Measurements from ENCODE around the gene STXBP4.

Gene STXBP4

GRCh38 chr17:54977744-54978143, 9.2 kb downstream of the STXBP4 start:
- no peak overlapping the region for H2AFZ ChIP-seq (ENCODE audit: low read depth, low read length)
- no peaks in the 10 kb centered on the region for H3K36me3 ChIP-seq (ENCODE audit: insufficient read depth, low read length)

GRCh38 chr17:54979657-54980056, 11.1 kb downstream of the STXBP4 start:
- Histone ChIP-seq H2AFZ (ENCODE audit: low read depth, low read length) (no peak overlapping the region), H3K9me3 (ENCODE audit: low read length) (peaks cover 8% of the 10 kb centered on the region), H3K36me3 (ENCODE audit: insufficient read depth, low read length) (no peaks in the 10 kb centered on the region), H3K27me3 (ENCODE audit: insufficient read depth, low read length) (no peaks in the 10 kb centered on the region), H3K4me3 (ENCODE audit: low read length) (no peak overlapping the region), H3K4me1 (ENCODE audit: insufficient read depth, low read length) (no peaks in the 10 kb centered on the region)

More at GRCh38 chr17:54977744-54978143, 9.2 kb downstream of the STXBP4 start:
- Histone ChIP-seq H3K27me3 (ENCODE audit: insufficient read depth, low read length) (no peaks in the 10 kb centered on the region), H3K4me1 (ENCODE audit: insufficient read depth, low read length) (no peaks in the 10 kb centered on the region), H3K9me3 (ENCODE audit: low read length) (peaks cover 8% of the 10 kb centered on the region), H3K4me3 (ENCODE audit: low read length) (no peak overlapping the region)

GRCh38 chr17:54980375-54980774, 11.8 kb downstream of the STXBP4 start:
- Histone ChIP-seq H3K27me3 (ENCODE audit: insufficient read depth, low read length) (no peaks in the 10 kb centered on the region), H3K4me3 (ENCODE audit: low read length) (no peak overlapping the region), H3K4me1 (ENCODE audit: insufficient read depth, low read length) (no peaks in the 10 kb centered on the region), H2AFZ (ENCODE audit: low read depth, low read length) (no peak overlapping the region), H3K9me3 (ENCODE audit: low read length) (peaks cover 6% of the 10 kb centered on the region), H3K36me3 (ENCODE audit: insufficient read depth, low read length) (no peaks in the 10 kb centered on the region)

GRCh38 chr17:54982399-54982798, 13.8 kb downstream of the STXBP4 start:
- Histone ChIP-seq H3K9me3 (ENCODE audit: low read length) (peaks cover 4% of the 10 kb centered on the region), H2AFZ (ENCODE audit: low read depth, low read length) (no peak overlapping the region), H3K4me1 (ENCODE audit: insufficient read depth, low read length) (no peaks in the 10 kb centered on the region), H3K27me3 (ENCODE audit: insufficient read depth, low read length) (no peaks in the 10 kb centered on the region), H3K4me3 (ENCODE audit: low read length) (no peak overlapping the region), H3K36me3 (ENCODE audit: insufficient read depth, low read length) (peaks cover 10% of the 10 kb centered on the region)

- H2AFZ ChIP-seq (ENCODE audit: low read depth, low read length) = no peak overlapping the region
- no peaks in the 10 kb centered on the region for H3K4me1 ChIP-seq (ENCODE audit: insufficient read depth, low read length)
- no peak overlapping the region for H3K4me3 ChIP-seq (ENCODE audit: low read length)
- H3K9me3 ChIP-seq (ENCODE audit: low read length) = peaks cover 4% of the 10 kb centered on the region
- H3K27me3 ChIP-seq (ENCODE audit: insufficient read depth, low read length) = no peaks in the 10 kb centered on the region
- H3K36me3 ChIP-seq (ENCODE audit: insufficient read depth, low read length) = peaks cover 12% of the 10 kb centered on the region
Measured at GRCh38 chr17:54983260-54983659, 14.7 kb downstream of the STXBP4 start.

GRCh38 chr17:54985476-54985875, 16.9 kb downstream of the STXBP4 start:
- peaks cover 2% of the 10 kb centered on the region for H3K9me3 ChIP-seq (ENCODE audit: low read length)
- H3K27me3 ChIP-seq (ENCODE audit: insufficient read depth, low read length) = no peaks in the 10 kb centered on the region
- no peak overlapping the region for H3K4me3 ChIP-seq (ENCODE audit: low read length)
- H3K4me1 ChIP-seq (ENCODE audit: insufficient read depth, low read length) = no peaks in the 10 kb centered on the region
- peaks cover 15% of the 10 kb centered on the region for H3K36me3 ChIP-seq (ENCODE audit: insufficient read depth, low read length)
- H2AFZ ChIP-seq (ENCODE audit: low read depth, low read length) = no peak overlapping the region

- Histone ChIP-seq H2AFZ (ENCODE audit: low read depth, low read length) (no peak overlapping the region), H3K27me3 (ENCODE audit: insufficient read depth, low read length) (no peaks in the 10 kb centered on the region), H3K9me3 (ENCODE audit: low read length) (no peaks in the 10 kb centered on the region), H3K36me3 (ENCODE audit: insufficient read depth, low read length) (peaks cover 19% of the 10 kb centered on the region), H3K4me1 (ENCODE audit: insufficient read depth, low read length) (no peaks in the 10 kb centered on the region), H3K4me3 (ENCODE audit: low read length) (no peak overlapping the region)
Measured at GRCh38 chr17:54990118-54990517, 21.6 kb downstream of the STXBP4 start.

GRCh38 chr17:54991567-54991966, 23.0 kb downstream of the STXBP4 start:
- no peaks in the 10 kb centered on the region for H3K4me1 ChIP-seq (ENCODE audit: insufficient read depth, low read length)
- H3K36me3 ChIP-seq (ENCODE audit: insufficient read depth, low read length) = peaks cover 16% of the 10 kb centered on the region
- H3K27me3 ChIP-seq (ENCODE audit: insufficient read depth, low read length) = no peaks in the 10 kb centered on the region
- H3K4me3 ChIP-seq (ENCODE audit: low read length) = no peak overlapping the region
- H3K9me3 ChIP-seq (ENCODE audit: low read length) = no peaks in the 10 kb centered on the region
- no peak overlapping the region for H2AFZ ChIP-seq (ENCODE audit: low read depth, low read length)

- Histone ChIP-seq H3K4me3 (ENCODE audit: low read length) (no peak overlapping the region), H3K27me3 (ENCODE audit: insufficient read depth, low read length) (no peaks in the 10 kb centered on the region), H2AFZ (ENCODE audit: low read depth, low read length) (no peak overlapping the region), H3K36me3 (ENCODE audit: insufficient read depth, low read length) (peaks cover 7% of the 10 kb centered on the region), H3K9me3 (ENCODE audit: low read length) (no peaks in the 10 kb centered on the region), H3K4me1 (ENCODE audit: insufficient read depth, low read length) (no peaks in the 10 kb centered on the region)
Measured at GRCh38 chr17:54992797-54993639, 24.5 kb downstream of the STXBP4 start.

- no peaks in the 10 kb centered on the region for H3K4me1 ChIP-seq (ENCODE audit: insufficient read depth, low read length)
- peaks cover 13% of the 10 kb centered on the region for H3K36me3 ChIP-seq (ENCODE audit: insufficient read depth, low read length)
- H3K4me3 ChIP-seq (ENCODE audit: low read length) = no peak overlapping the region
- H3K9me3 ChIP-seq (ENCODE audit: low read length) = no peaks in the 10 kb centered on the region
- H2AFZ ChIP-seq (ENCODE audit: low read depth, low read length) = no peak overlapping the region
- H3K27me3 ChIP-seq (ENCODE audit: insufficient read depth, low read length) = no peaks in the 10 kb centered on the region
Measured at GRCh38 chr17:54996441-54996840, 27.9 kb downstream of the STXBP4 start.

- H3K36me3 ChIP-seq (ENCODE audit: insufficient read depth, low read length) = peaks cover 22% of the 10 kb centered on the region
- H3K4me3 ChIP-seq (ENCODE audit: low read length) = no peak overlapping the region
- no peaks in the 10 kb centered on the region for H3K9me3 ChIP-seq (ENCODE audit: low read length)
- H2AFZ ChIP-seq (ENCODE audit: low read depth, low read length) = no peak overlapping the region
- no peaks in the 10 kb centered on the region for H3K4me1 ChIP-seq (ENCODE audit: insufficient read depth, low read length)
- H3K27me3 ChIP-seq (ENCODE audit: insufficient read depth, low read length) = no peaks in the 10 kb centered on the region
Measured at GRCh38 chr17:55002458-55002857, 33.9 kb downstream of the STXBP4 start.

GRCh38 chr17:55004484-55004883, 35.9 kb downstream of the STXBP4 start:
- H2AFZ ChIP-seq (ENCODE audit: low read depth, low read length) = no peak overlapping the region
- H3K9me3 ChIP-seq (ENCODE audit: low read length) = no peaks in the 10 kb centered on the region
- H3K4me1 ChIP-seq (ENCODE audit: insufficient read depth, low read length) = no peaks in the 10 kb centered on the region
- no peak overlapping the region for H3K4me3 ChIP-seq (ENCODE audit: low read length)
- H3K36me3 ChIP-seq (ENCODE audit: insufficient read depth, low read length) = peaks cover 24% of the 10 kb centered on the region
- no peaks in the 10 kb centered on the region for H3K27me3 ChIP-seq (ENCODE audit: insufficient read depth, low read length)

GRCh38 chr17:55005520-55005919, 37.0 kb downstream of the STXBP4 start:
- Histone ChIP-seq H3K4me1 (ENCODE audit: insufficient read depth, low read length) (no peaks in the 10 kb centered on the region), H3K4me3 (ENCODE audit: low read length) (no peak overlapping the region), H2AFZ (ENCODE audit: low read depth, low read length) (no peak overlapping the region), H3K9me3 (ENCODE audit: low read length) (no peaks in the 10 kb centered on the region), H3K27me3 (ENCODE audit: insufficient read depth, low read length) (no peaks in the 10 kb centered on the region), H3K36me3 (ENCODE audit: insufficient read depth, low read length) (peaks cover 18% of the 10 kb centered on the region)

GRCh38 chr17:55023626-55024025, 55.1 kb downstream of the STXBP4 start:
- no peak overlapping the region for H2AFZ ChIP-seq (ENCODE audit: low read depth, low read length)
- H3K27me3 ChIP-seq (ENCODE audit: insufficient read depth, low read length) = no peaks in the 10 kb centered on the region
- no peak overlapping the region for H3K4me3 ChIP-seq (ENCODE audit: low read length)
- no peaks in the 10 kb centered on the region for H3K36me3 ChIP-seq (ENCODE audit: insufficient read depth, low read length)
- H3K9me3 ChIP-seq (ENCODE audit: low read length) = no peaks in the 10 kb centered on the region
- H3K4me1 ChIP-seq (ENCODE audit: insufficient read depth, low read length) = no peaks in the 10 kb centered on the region

Data from neuron (in vitro differentiated cells).